Calu3 (cell line): ENCODE data around the gene CDK17. TPM values are rescaled to one million over a fixed set of nuclear protein-coding genes. Genes with fewer than 3 reads are reported as not detected.

Experiments
- BruUV-seq: library from RNA; stranded (reverse); fragments of 400-500 nt; replicated peaks from 2 replicates; lab custom pipeline; 2021; lab: Mats Ljungman, UMichigan
- CTCF ChIA-PET: fragments of 300-600 bp; sonication (Branson Sonifier 250); formaldehyde crosslinking; loops from one replicate; lab custom pipeline; 2022; ENCODE audit warnings: antibody characterized with exemption; lab: Charles Lee
- DNase-seq: peaks from one replicate; pipeline ENCODE4 v3.0.0; 2022
- H3K27ac Mint-ChIP-seq: one replicate; pipeline ENCODE4 v1.8.0; 2022; ENCODE audit warnings: mixed read lengths; ENCODE audit not compliant: unreplicated experiment
- H3K27me3 Mint-ChIP-seq: one replicate; pipeline ENCODE4 v1.8.0; 2022; ENCODE audit warnings: mixed read lengths; ENCODE audit not compliant: unreplicated experiment
- H3K36me3 Mint-ChIP-seq: one replicate; pipeline ENCODE4 v1.8.0; 2022; ENCODE audit warnings: mild to moderate bottlenecking, moderate library complexity, mixed read lengths; ENCODE audit not compliant: insufficient read depth, unreplicated experiment
- H3K4me1 Mint-ChIP-seq: one replicate; pipeline ENCODE4 v1.8.0; 2022; ENCODE audit warnings: mild to moderate bottlenecking, low read depth, mixed read lengths; ENCODE audit not compliant: unreplicated experiment
- H3K4me3 Mint-ChIP-seq: one replicate; pipeline ENCODE4 v1.8.0; 2022; ENCODE audit warnings: mild to moderate bottlenecking, low read depth, moderate library complexity, mixed read lengths; ENCODE audit not compliant: unreplicated experiment
- H3K9me3 Mint-ChIP-seq: one replicate; pipeline ENCODE4 v1.8.0; 2022; ENCODE audit warnings: low read depth, mixed read lengths; ENCODE audit not compliant: unreplicated experiment
- intact Hi-C: fragments of 100-400 bp; cut with micrococcal nuclease; formaldehyde crosslinking; loops from one replicate; pipeline ENCODE4 v1.10.0; 2022; ENCODE audit not compliant: unreplicated experiment
- total RNA-seq: library from RNA; stranded (reverse); gene quantifications from 2 replicates; pipeline ENCODE4 v1.2.3, GENCODE V29; 2022
- TF ChIP-seq, protein P1 (sequence below): fragments of 200-600 bp; IDR thresholded peaks from one replicate; pipeline ENCODE4 v1.8.0; 2022; ENCODE audit warnings: antibody characterized with exemption; ENCODE audit not compliant: unreplicated experiment

Gene CDK17
- total RNA-seq, 1 experiment from 2014 or later = 28.8 TPM

- CTCF ChIA-PET = no interaction called here
- no peaks in the 10 kb centered on the region for H3K9me3 Mint-ChIP-seq
Measured at GRCh38 chr12:96294831-96295230, 105.4 kb downstream of the CDK17 start.

GRCh38 chr12:96293093-96293492 lies 107.1 kb downstream of the CDK17 start:
- no peak for DNase-seq
- intact Hi-C loops = loop anchor here (10.0 kb wide), 1 partner anchor 102 kb away; no protein-coding TSS in a partner anchor
- Mint-ChIP-seq H3K27me3 (no peaks in the 10 kb centered on the region), H3K36me3 (peaks cover 16% of the 10 kb centered on the region), H3K27ac (no peak overlapping the region), H3K9me3 (no peaks in the 10 kb centered on the region), H3K4me1 (no peaks in the 10 kb centered on the region), H3K4me3 (no peak overlapping the region)
- CTCF ChIA-PET = no interaction called here
- TF ChIP-seq, protein P1, sequence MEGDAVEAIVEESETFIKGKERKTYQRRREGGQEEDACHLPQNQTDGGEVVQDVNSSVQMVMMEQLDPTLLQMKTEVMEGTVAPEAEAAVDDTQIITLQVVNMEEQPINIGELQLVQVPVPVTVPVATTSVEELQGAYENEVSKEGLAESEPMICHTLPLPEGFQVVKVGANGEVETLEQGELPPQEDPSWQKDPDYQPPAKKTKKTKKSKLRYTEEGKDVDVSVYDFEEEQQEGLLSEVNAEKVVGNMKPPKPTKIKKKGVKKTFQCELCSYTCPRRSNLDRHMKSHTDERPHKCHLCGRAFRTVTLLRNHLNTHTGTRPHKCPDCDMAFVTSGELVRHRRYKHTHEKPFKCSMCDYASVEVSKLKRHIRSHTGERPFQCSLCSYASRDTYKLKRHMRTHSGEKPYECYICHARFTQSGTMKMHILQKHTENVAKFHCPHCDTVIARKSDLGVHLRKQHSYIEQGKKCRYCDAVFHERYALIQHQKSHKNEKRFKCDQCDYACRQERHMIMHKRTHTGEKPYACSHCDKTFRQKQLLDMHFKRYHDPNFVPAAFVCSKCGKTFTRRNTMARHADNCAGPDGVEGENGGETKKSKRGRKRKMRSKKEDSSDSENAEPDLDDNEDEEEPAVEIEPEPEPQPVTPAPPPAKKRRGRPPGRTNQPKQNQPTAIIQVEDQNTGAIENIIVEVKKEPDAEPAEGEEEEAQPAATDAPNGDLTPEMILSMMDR = no peak
- no TSS peak for BruUV-seq

More at GRCh38 chr12:96294831-96295230, 105.4 kb downstream of the CDK17 start:
- TF ChIP-seq, protein P1 = no peak
- Mint-ChIP-seq H3K4me1 (no peaks in the 10 kb centered on the region), H3K36me3 (peaks cover 15% of the 10 kb centered on the region), H3K27me3 (no peaks in the 10 kb centered on the region), H3K4me3 (no peak overlapping the region), H3K27ac (no peak overlapping the region)
- no peak for DNase-seq
- no TSS peak for BruUV-seq
- intact Hi-C loops = loop anchor here (10.0 kb wide), 1 partner anchor 100 kb away; no protein-coding TSS in a partner anchor

DNA sequence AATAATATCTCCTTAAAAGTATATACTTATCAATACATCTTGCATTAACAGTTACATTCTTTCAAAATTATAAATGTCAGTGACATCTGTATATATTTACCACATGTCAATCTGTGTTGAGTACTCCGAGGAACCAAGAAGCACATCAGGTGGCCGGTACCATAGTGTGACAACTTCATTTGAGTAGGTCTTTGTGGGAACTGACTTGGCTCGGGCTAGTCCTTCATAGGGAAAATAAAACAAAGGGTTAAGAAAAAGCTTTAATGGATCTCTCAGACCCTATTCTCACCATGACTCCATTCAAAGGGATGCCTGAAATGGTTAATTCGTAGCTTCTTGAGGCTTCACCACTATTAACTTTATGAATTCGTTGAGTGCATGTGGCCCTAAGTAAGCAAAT lies 111.2 kb downstream of the CDK17 start:
- Mint-ChIP-seq H3K9me3 (no peaks in the 10 kb centered on the region), H3K27me3 (no peaks in the 10 kb centered on the region), H3K4me1 (no peaks in the 10 kb centered on the region), H3K36me3 (peaks cover 5% of the 10 kb centered on the region), H3K27ac (no peak overlapping the region), H3K4me3 (no peak overlapping the region)
- no TSS peak for BruUV-seq
- DNase-seq = no peak
- CTCF ChIA-PET = no interaction called here
- TF ChIP-seq, protein P1 = no peak
- intact Hi-C loops = no loop called here

DNA sequence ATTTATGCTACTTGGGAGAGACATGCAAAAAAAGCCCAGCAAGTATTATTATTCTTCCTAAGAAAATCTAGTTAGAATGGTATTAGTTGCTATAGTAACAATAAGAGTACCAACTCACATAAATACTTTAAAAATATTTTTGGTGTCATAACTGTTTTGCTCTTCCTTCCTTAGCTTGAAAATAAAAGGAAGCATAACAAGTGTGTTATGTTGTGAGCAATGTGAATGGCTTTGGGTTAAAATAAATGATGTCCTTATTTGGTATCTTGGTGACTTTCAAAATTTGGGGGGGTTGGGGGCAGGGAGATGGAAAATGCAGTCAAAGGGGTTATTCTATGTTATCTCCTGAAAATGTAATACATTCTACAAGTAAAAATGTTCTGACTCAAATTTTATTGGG lies 115.1 kb downstream of the CDK17 start:
- TF ChIP-seq, protein P1 = no peak
- Mint-ChIP-seq H3K4me3 (no peak overlapping the region), H3K27ac (no peak overlapping the region), H3K36me3 (peaks cover 5% of the 10 kb centered on the region), H3K4me1 (no peaks in the 10 kb centered on the region), H3K9me3 (no peaks in the 10 kb centered on the region), H3K27me3 (no peaks in the 10 kb centered on the region)
- intact Hi-C loops = no loop called here
- DNase-seq = no peak
- CTCF ChIA-PET = interaction anchor here (0.6 kb wide), 1 partner anchor 188 kb away, joined by 3 read pairs; no protein-coding TSS in a partner anchor
- BruUV-seq = no TSS peak
